GM10266 (cell line): ENCODE results near the gene GIT2.

Experiments
- DNase-seq: peaks from one replicate; pipeline ENCODE4 v3.0.0; 2012; ENCODE audit errors: extremely low spot score
- CTCF ChIP-seq: IDR thresholded peaks from 2 replicates; pipeline ENCODE4 v1.5.1; 2012; ENCODE audit warnings: mild to moderate bottlenecking, low read depth; ENCODE audit not compliant: control insufficient read depth, insufficient read depth; ENCODE audit errors: missing control alignments

Gene GIT2

GRCh38 chr12:109888179-109889020 is 107.8 kb downstream of the GIT2 start:
- DNase-seq, result no peak
- TF ChIP-seq CTCF, result no peak

- TF ChIP-seq CTCF, result no peak
- DNase-seq, result no peak
Measured at GRCh38 chr12:109885616-109886015, 110.6 kb downstream of the GIT2 start.

GRCh38 chr12:109883461-109883860 is 112.7 kb downstream of the GIT2 start:
- no peak for TF ChIP-seq CTCF
- no peak for DNase-seq

- TF ChIP-seq CTCF, result no peak
- no peak for DNase-seq
Measured at GRCh38 chr12:109881752-109882151, 114.4 kb downstream of the GIT2 start.

GRCh38 chr12:109880938-109881337 is 115.2 kb downstream of the GIT2 start:
- no peak for TF ChIP-seq CTCF
- no peak for DNase-seq

- DNase-seq, result peak; percentile 97
- TF ChIP-seq CTCF, result peak; percentile 97
Measured at GRCh38 chr12:109880043-109880931, 115.9 kb downstream of the GIT2 start, which contains the start of gene GLTP. GLTP (minus strand) TSS chr12:109880541; CDS start chr12:109880374, 167 bp downstream.
